Thyroid gland (tissue), 4 donors: ENCODE results near the gene MAMSTR.

ENCODE experiments used
- CTCF ChIP-seq, 6 experiments: fragments of 200-600 bp in 3 of 6; fragments of 450-650 bp in 3 of 6; sonication (generic) in 3 of 6; IDR thresholded peaks; one replicate each; pipeline ENCODE4 v1.5.1; 2016 to 2019; ENCODE audit warnings: antibody characterized with exemption in 6 of 6, mild to moderate bottlenecking in 2 of 6, inconsistent platforms in 1 of 6, moderate library complexity in 1 of 6
- POLR2A ChIP-seq, 2 donors: fragments of 450-650 bp; IDR thresholded peaks; one replicate each; pipeline ENCODE4 v1.6.1; 2017; ENCODE audit warnings: antibody characterized with exemption in 2 of 2, mild to moderate bottlenecking in 2 of 2, moderate library complexity in 1 of 2

- TF ChIP-seq CTCF (IDR thresholded peaks at IDR 0.05) (no peak), POLR2A (IDR thresholded peaks at IDR 0.05) (no peak)
Measured at GRCh38 chr19:48670699-48671445, 48.7 kb downstream of the MAMSTR start.
